Body of pancreas (tissue), 4 donors: ENCODE measurements around the gene VPS33A.

ENCODE experiments used
- POLR2A ChIP-seq, 3 donors: fragments of 450-650 bp; IDR thresholded peaks; one replicate each; pipeline ENCODE4 v1.6.1; 2016; ENCODE audit warnings: antibody characterized with exemption in 3 of 3, mild to moderate bottlenecking in 2 of 3
- TF ChIP-seq, protein P1 (sequence below), 7 experiments: fragments of 450-650 bp in 4 of 7; fragments of 200-600 bp in 3 of 7; sonication (generic) in 3 of 7; IDR thresholded peaks; one replicate each; pipeline ENCODE4 v1.5.1; 2016 to 2019; ENCODE audit warnings: antibody characterized with exemption in 7 of 7

DNA sequence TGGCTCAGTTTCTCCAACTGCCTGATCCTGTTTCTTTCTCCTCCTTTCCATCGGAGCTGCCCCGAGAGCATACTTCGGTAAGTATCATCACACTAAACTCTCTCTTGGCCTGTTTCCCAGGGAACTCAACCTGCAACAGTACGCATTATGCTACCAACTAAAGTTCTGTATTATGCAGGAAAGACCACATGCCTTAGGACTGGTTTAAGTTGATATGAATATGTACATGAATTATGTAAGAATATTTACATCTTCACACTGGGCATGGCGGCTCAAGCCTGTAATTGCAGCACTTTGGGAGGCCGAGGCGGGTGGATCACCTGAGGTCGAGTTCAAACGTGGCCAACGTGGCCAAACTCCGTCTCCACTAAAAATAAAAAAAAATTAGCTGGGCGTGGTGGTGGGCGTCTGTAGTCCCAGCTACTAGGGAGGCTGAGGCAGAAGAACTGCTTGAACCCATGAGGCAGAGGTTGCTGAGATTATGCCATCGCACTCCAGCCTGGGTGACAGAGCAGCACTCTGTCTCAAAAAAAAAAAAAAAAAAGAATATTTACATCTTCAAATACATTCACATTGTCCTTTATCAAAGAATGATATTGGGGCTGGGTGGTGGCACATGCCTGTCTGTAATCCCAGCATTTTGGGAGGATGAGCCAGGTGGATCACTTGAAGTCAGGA is 31.9 kb upstream of the VPS33A start:
- TF ChIP-seq, protein P1, sequence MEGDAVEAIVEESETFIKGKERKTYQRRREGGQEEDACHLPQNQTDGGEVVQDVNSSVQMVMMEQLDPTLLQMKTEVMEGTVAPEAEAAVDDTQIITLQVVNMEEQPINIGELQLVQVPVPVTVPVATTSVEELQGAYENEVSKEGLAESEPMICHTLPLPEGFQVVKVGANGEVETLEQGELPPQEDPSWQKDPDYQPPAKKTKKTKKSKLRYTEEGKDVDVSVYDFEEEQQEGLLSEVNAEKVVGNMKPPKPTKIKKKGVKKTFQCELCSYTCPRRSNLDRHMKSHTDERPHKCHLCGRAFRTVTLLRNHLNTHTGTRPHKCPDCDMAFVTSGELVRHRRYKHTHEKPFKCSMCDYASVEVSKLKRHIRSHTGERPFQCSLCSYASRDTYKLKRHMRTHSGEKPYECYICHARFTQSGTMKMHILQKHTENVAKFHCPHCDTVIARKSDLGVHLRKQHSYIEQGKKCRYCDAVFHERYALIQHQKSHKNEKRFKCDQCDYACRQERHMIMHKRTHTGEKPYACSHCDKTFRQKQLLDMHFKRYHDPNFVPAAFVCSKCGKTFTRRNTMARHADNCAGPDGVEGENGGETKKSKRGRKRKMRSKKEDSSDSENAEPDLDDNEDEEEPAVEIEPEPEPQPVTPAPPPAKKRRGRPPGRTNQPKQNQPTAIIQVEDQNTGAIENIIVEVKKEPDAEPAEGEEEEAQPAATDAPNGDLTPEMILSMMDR (IDR thresholded peaks at IDR 0.05) = no peak
- TF ChIP-seq POLR2A (IDR thresholded peaks at IDR 0.05) = no peak
